A549 (cell line): ENCODE results near the gene NAA30. TPM values are rescaled to one million over a fixed set of nuclear protein-coding genes. Genes with fewer than 3 reads are reported as not detected.

Experiments
- ATAC-seq, 2 experiments: fragments of 200-7000 bp in 1 of 2; fragments of >200 bp in 1 of 2; cut with Nextera tagmentation in 1 of 2; cut with Tn5 transposase in 1 of 2; 3 replicates each; pipeline versions ENCODE4 v1.8.0 to v1.9.1; 2018 to 2020; ENCODE audit warnings: mild to moderate bottlenecking in 1 of 2, moderate library complexity in 1 of 2
- CTCF ChIA-PET: fragments of 300-600 bp; sonication (Branson Sonifier 250); formaldehyde crosslinking; extraction: SDS; loops from one replicate; lab custom pipeline; 2021; ENCODE audit warnings: antibody characterized with exemption, inconsistent platforms; lab: Yijun Ruan, JAX
- POLR2A ChIA-PET: fragments of 350-600 bp; formaldehyde crosslinking; extraction: SDS; loops from one replicate; lab custom pipeline; 2021; ENCODE audit warnings: antibody characterized with exemption, inconsistent platforms; lab: Yijun Ruan, JAX
- DNase-seq, 2 experiments: peaks; one replicate each; pipeline versions ENCODE4 v3.0.0 to v3.0.0-alpha.2; 2011 to 2016; ENCODE audit warnings: low read depth in 1 of 2, low spot score in 1 of 2
- FAIRE-seq: peaks from 2 replicates; lab custom pipeline; 2011; peaks lifted over from hg19 to GRCh38; lab: Jason Lieb, UNC
- H3K27ac ChIP-seq, 2 experiments: fragments of >200 bp; sonication (Bioruptor Twin); formaldehyde crosslinking; 3 replicates each; pipeline ENCODE4 v1.5.1; 2016 to 2017
- H3K4me1 ChIP-seq: fragments of >200 bp; sonication (Bioruptor Twin); formaldehyde crosslinking; 3 replicates; pipeline ENCODE4 v1.6.1; 2016
- H3K4me2 ChIP-seq: fragments of >200 bp; sonication (Bioruptor Twin); formaldehyde crosslinking; 3 replicates; pipeline ENCODE4 v1.6.1; 2016
- H3K4me3 ChIP-seq: fragments of >200 bp; sonication (Bioruptor Twin); formaldehyde crosslinking; 3 replicates; pipeline ENCODE4 v1.5.1; 2016
- H3K9me3 ChIP-seq: fragments of >200 bp; sonication (Bioruptor Twin); formaldehyde crosslinking; 3 replicates; pipeline ENCODE4 v1.6.1; 2016
- ATOH8 ChIP-seq: fragments of 250-450 bp; sonication (Bioruptor Pico); IDR thresholded peaks from 2 replicates; pipeline ENCODE4 v1.5.0; 2020; ENCODE audit warnings: low read depth, mild to moderate bottlenecking, moderate library complexity
- BHLHE40 ChIP-seq: IDR thresholded peaks from 2 replicates; pipeline ENCODE4 v1.6.1; 2012; ENCODE audit warnings: low read depth, low read length, inconsistent platforms
- CBX2 ChIP-seq: fragments of 200-600 bp; sonication (generic); IDR thresholded peaks from 2 replicates; pipeline ENCODE4 v1.6.1; 2016; ENCODE audit warnings: low read depth, mild to moderate bottlenecking, borderline replicate concordance
- CHD4 ChIP-seq: fragments of 200-600 bp; sonication (generic); IDR thresholded peaks from 2 replicates; pipeline ENCODE4 v1.6.1; 2016; ENCODE audit warnings: antibody characterized with exemption, mild to moderate bottlenecking, borderline replicate concordance
- CTCF ChIP-seq: fragments of >200 bp; sonication (Bioruptor Twin); formaldehyde crosslinking; IDR thresholded peaks from 3 replicates; pipeline ENCODE4 v1.5.1; 2016
- EHF ChIP-seq: fragments of 250-450 bp; sonication (Bioruptor Pico); IDR thresholded peaks from 2 replicates; pipeline ENCODE4 v1.5.0; 2020; ENCODE audit warnings: mild to moderate bottlenecking
- ESRRA ChIP-seq: fragments of 150-350 bp; IDR thresholded peaks from 2 replicates; pipeline ENCODE4 v1.6.1; 2014; ENCODE audit warnings: mild to moderate bottlenecking, low read length, borderline replicate concordance
- FOSB ChIP-seq: fragments of 250-450 bp; sonication (Bioruptor Pico); IDR thresholded peaks from 2 replicates; pipeline ENCODE4 v1.5.0; 2020; ENCODE audit warnings: mild to moderate bottlenecking, moderate library complexity
- FOXS1 ChIP-seq: fragments of 250-450 bp; sonication (Bioruptor Pico); IDR thresholded peaks from 2 replicates; pipeline ENCODE4 v1.5.0; 2020; ENCODE audit warnings: mild to moderate bottlenecking, moderate library complexity
- HMGXB4 ChIP-seq: fragments of 250-450 bp; sonication (Bioruptor Pico); IDR thresholded peaks from 2 replicates; pipeline ENCODE4 v1.5.0; 2021; ENCODE audit warnings: mild to moderate bottlenecking, moderate library complexity, borderline replicate concordance
- JUN ChIP-seq, 2 experiments: fragments of >200 bp; sonication (Bioruptor Twin); formaldehyde crosslinking; IDR thresholded peaks; 2 replicates in 1 of 2; 3 replicates in 1 of 2; pipeline ENCODE4 v1.6.1; 2016 to 2017
- KDM5A ChIP-seq: fragments of 200-600 bp; sonication (generic); IDR thresholded peaks from 2 replicates; pipeline ENCODE4 v1.6.1; 2016; ENCODE audit warnings: antibody characterized with exemption, mild to moderate bottlenecking
- MAX ChIP-seq: IDR thresholded peaks from 2 replicates; pipeline ENCODE4 v1.6.1; 2012
- MAZ ChIP-seq: fragments of 150-350 bp; IDR thresholded peaks from 2 replicates; pipeline ENCODE4 v1.6.1; 2014; ENCODE audit warnings: antibody characterized with exemption, low read depth, low read length, borderline replicate concordance
- NR3C1 ChIP-seq: fragments of >200 bp; sonication (Bioruptor Twin); formaldehyde crosslinking; IDR thresholded peaks from 3 replicates; pipeline ENCODE4 v1.6.1; 2017
- PHF8 ChIP-seq: fragments of 200-600 bp; sonication (generic); IDR thresholded peaks from 2 replicates; pipeline ENCODE4 v1.6.1; 2016; ENCODE audit warnings: low read depth, mild to moderate bottlenecking, antibody characterized with exemption, moderate library complexity, borderline replicate concordance
- POLR2AphosphoS2 ChIP-seq: conservative IDR thresholded peaks from 2 replicates; pipeline ENCODE4 v1.6.1; 2012; ENCODE audit warnings: low read length, improper control_type of control experiment, inconsistent platforms
- RAD21 ChIP-seq, 2 experiments: fragments of >200 bp in 1 of 2; sonication (Bioruptor Twin) in 1 of 2; formaldehyde crosslinking in 1 of 2; IDR thresholded peaks in 1 of 2; conservative IDR thresholded peaks in 1 of 2; 2 replicates in 1 of 2; 3 replicates in 1 of 2; pipeline ENCODE4 v1.6.1; 2012 to 2018; ENCODE audit warnings: inconsistent platforms in 1 of 2
- RCOR1 ChIP-seq: fragments of 150-350 bp; IDR thresholded peaks from 2 replicates; pipeline ENCODE4 v1.6.1; 2014; ENCODE audit warnings: antibody characterized with exemption, low read length, low read depth
- RFX5 ChIP-seq: fragments of 450-650 bp; IDR thresholded peaks from 2 replicates; pipeline ENCODE4 v1.7.1; 2014; ENCODE audit warnings: antibody characterized with exemption, mild to moderate bottlenecking, moderate library complexity
- USF2 ChIP-seq: fragments of 450-650 bp; IDR thresholded peaks from 2 replicates; pipeline ENCODE4 v1.6.1; 2014; ENCODE audit warnings: antibody characterized with exemption
- ZC3H11A ChIP-seq: fragments of 450-650 bp; IDR thresholded peaks from 2 replicates; pipeline ENCODE4 v1.6.1; 2014; ENCODE audit warnings: antibody characterized with exemption, mild to moderate bottlenecking
- ZFP36 ChIP-seq: fragments of 450-650 bp; IDR thresholded peaks from 2 replicates; pipeline ENCODE4 v1.6.1; 2014; ENCODE audit warnings: borderline replicate concordance; ENCODE audit not compliant: partially characterized antibody
- ZNF302 ChIP-seq: fragments of 250-450 bp; sonication (Bioruptor Pico); IDR thresholded peaks from 2 replicates; pipeline ENCODE4 v1.9.0; 2021; ENCODE audit warnings: inconsistent platforms, mild to moderate bottlenecking, moderate library complexity
- ZSCAN20 ChIP-seq: fragments of 250-450 bp; sonication (Bioruptor Pico); IDR thresholded peaks from 2 replicates; pipeline ENCODE4 v1.8.0; 2022; ENCODE audit warnings: mild to moderate bottlenecking, moderate library complexity
- WGBS: methylation state at CpG from one replicate; pipeline ENCODE4 v1.1.6; 2017; ENCODE audit errors: missing lambda C conversion rate; 5-methylcytosine and 5-hydroxymethylcytosine counted together
- polyA plus RNA-seq, 4 experiments: library from polyadenylated mRNA; depleted of rRNA in 3 of 4; stranded (reverse); fragments of >200 nt; fragmentation: RNase III in 1 of 4; extraction: RNeasy Plus Mini Kit Qiagen cat#74134 plus additional on column Dnase treatment in 1 of 4; gene quantifications; 2 replicates in 3 of 4; 3 replicates in 1 of 4; pipeline ENCODE4 v1.2.3, GENCODE V29; 2011 to 2017
- TF ChIP-seq, protein P1 (sequence below): fragments of >200 bp; sonication (Bioruptor Twin); formaldehyde crosslinking; IDR thresholded peaks from 2 replicates; pipeline ENCODE4 v1.6.1; 2016

The NAA30 gene
- polyA plus RNA-seq, 2 of the 4 experiments (the other 2 are of a cell fraction) = 13.4 to 27.0 TPM

DNA sequence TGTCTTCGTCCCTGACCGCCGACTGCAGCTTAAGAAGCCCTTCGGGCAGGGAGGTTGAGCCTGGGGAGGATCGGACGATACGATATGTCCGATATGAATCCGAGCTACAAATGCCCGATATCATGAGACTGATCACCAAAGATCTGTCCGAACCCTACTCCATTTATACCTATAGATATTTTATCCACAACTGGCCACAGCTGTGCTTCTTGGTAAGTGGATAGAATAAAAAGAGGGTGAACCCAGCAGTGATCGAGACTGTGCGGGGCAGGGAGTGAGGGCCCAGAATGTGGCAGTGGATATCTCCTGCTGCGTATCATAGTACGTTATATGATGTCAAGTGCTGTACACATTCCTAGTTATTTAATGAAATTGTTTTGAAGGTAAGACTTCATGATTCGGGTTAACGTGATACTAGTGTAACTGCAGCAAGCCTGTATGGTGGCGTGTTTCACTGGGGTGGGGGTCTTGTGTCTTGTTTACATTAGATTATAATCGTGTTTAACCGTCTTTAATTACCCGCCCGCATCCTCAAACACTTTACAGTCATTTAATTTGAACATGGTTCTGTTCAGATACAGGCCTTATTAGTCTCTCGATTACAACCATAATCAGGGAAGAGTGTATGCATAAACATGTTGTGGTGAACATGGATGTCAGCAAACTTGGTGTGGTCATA, 1.3 kb downstream of the NAA30 start:
- peak overlapping the region; percentile 91 for H3K4me3 ChIP-seq
- WGBS = 40% methylated on average over 23 of the region's 23 CpGs
- ChIA-PET POLR2A (no interaction called here), CTCF (no interaction called here)
- peak overlapping the region; percentile 79 for H3K4me2 ChIP-seq
- peak overlapping the region; percentile 90 to 98 for H3K27ac ChIP-seq
- peaks cover 16% of the 10 kb centered on the region; the same call in 2 of the 3 replicates for H3K4me1 ChIP-seq
- no peak for TF ChIP-seq FOXS1 (CRISPR knock-in tag)
- TF ChIP-seq JUN (IDR thresholded peaks at IDR 0.05) = no peak
- no peak for TF ChIP-seq ZSCAN20 (CRISPR knock-in tag)
- TF ChIP-seq KDM5A = no peak
- TF ChIP-seq CHD4 = no peak
- no peak for TF ChIP-seq ZNF302
- TF ChIP-seq POLR2AphosphoS2 = no peak
- no peak for TF ChIP-seq ESRRA
- no peak for TF ChIP-seq RAD21 (conservative IDR thresholded peaks at IDR 0.05 in 1 of 2, IDR thresholded peaks at IDR 0.05 in 1 of 2)
- no peak for TF ChIP-seq ZC3H11A
- no peak for TF ChIP-seq EHF
- TF ChIP-seq USF2 = no peak
- no peak for TF ChIP-seq HMGXB4 (CRISPR knock-in tag)
- TF ChIP-seq FOSB (CRISPR knock-in tag) = no peak
- no peak for TF ChIP-seq ATOH8 (CRISPR knock-in tag)
- no peak for TF ChIP-seq RCOR1
- TF ChIP-seq RFX5 = no peak
- TF ChIP-seq ZFP36 = no peak
- TF ChIP-seq BHLHE40 = no peak
- TF ChIP-seq, protein P1, sequence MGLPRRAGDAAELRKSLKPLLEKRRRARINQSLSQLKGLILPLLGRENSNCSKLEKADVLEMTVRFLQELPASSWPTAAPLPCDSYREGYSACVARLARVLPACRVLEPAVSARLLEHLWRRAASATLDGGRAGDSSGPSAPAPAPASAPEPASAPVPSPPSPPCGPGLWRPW = no peak
- H3K9me3 ChIP-seq = no peaks in the 10 kb centered on the region
- ATAC-seq = peak in 1 of 2 experiments; percentile 9; a peak in 3 of 6 replicates
- DNase-seq = no peak
- FAIRE-seq = no peak

GRCh38 chr14:57392830-57393229, 2.4 kb downstream of the NAA30 start:
- FAIRE-seq (no peak), DNase-seq (no peak), ATAC-seq (no peak)
- H3K4me3 ChIP-seq = no peak overlapping the region; the same call in 2 of the 3 replicates
- H3K9me3 ChIP-seq = no peaks in the 10 kb centered on the region
- peak overlapping the region; percentile 79; the same call in 2 of the 3 replicates for H3K4me2 ChIP-seq
- ChIA-PET POLR2A (no interaction called here), CTCF (no interaction called here)
- peaks cover 16% of the 10 kb centered on the region; the same call in 2 of the 3 replicates for H3K4me1 ChIP-seq
- H3K27ac ChIP-seq = no peak overlapping the region
- TF ChIP-seq CBX2 = no peak
- no peak for TF ChIP-seq PHF8
- TF ChIP-seq MAX = no peak
- no peak for TF ChIP-seq ATOH8 (CRISPR knock-in tag)
- no peak for TF ChIP-seq NR3C1
- TF ChIP-seq JUN (IDR thresholded peaks at IDR 0.05) = no peak
- no peak for TF ChIP-seq CTCF
- TF ChIP-seq RCOR1 = no peak
- no peak for TF ChIP-seq MAZ
